Tibial artery (tissue), 4 donors: Measurements from ENCODE around the gene PLA2G4D.

ENCODE experiments used
- DNase-seq, 2 donors: peaks; one replicate each; pipeline ENCODE4 v3.0.0-alpha.2; 2019
- H3K27ac ChIP-seq, 2 donors: fragments of 200-600 bp; sonication (generic) in 1 of 2; 1 replicate in 1 of 2; 2 replicates in 1 of 2; pipeline ENCODE4 v1.5.1; 2018 to 2019; ENCODE audit warnings: mild to moderate bottlenecking in 1 of 2
- H3K27me3 ChIP-seq, 2 donors: fragments of 200-600 bp; sonication (generic) in 1 of 2; one replicate each; pipeline versions ENCODE4 v1.5.1 to v1.6.0; 2016 to 2019
- H3K36me3 ChIP-seq, 3 donors: fragments of 200-600 bp; sonication (generic) in 2 of 3; one replicate each; pipeline ENCODE4 v1.5.1; 2016 to 2019; ENCODE audit warnings: mild to moderate bottlenecking in 2 of 3
- H3K4me1 ChIP-seq, 4 donors: fragments of 200-600 bp; sonication (generic) in 2 of 4; 1 replicate in 3 of 4; 2 replicates in 1 of 4; pipeline ENCODE4 v1.5.1; 2016 to 2019
- H3K4me3 ChIP-seq, 2 donors: fragments of 200-600 bp; sonication (generic) in 1 of 2; 1 replicate in 1 of 2; 2 replicates in 1 of 2; pipeline ENCODE4 v1.5.1; 2018 to 2019; ENCODE audit warnings: mild to moderate bottlenecking in 2 of 2
- H3K9me3 ChIP-seq, 3 donors: fragments of 200-600 bp; sonication (generic) in 1 of 3; one replicate each; pipeline ENCODE4 v1.5.1; 2016 to 2019
- intact Hi-C: fragments of 100-400 bp; cut with DNase I; formaldehyde crosslinking; loops from one replicate; pipeline ENCODE4 v1.15.0; 2023; ENCODE audit warnings: low total_unique reads
- TF ChIP-seq, protein P1 (sequence below), 2 experiments: fragments of 200-600 bp in 1 of 2; fragments of 450-650 bp in 1 of 2; IDR thresholded peaks; one replicate each; pipeline ENCODE4 v1.5.1; 2017 to 2019; ENCODE audit warnings: antibody characterized with exemption in 2 of 2, mild to moderate bottlenecking in 1 of 2, moderate library complexity in 1 of 2

PLA2G4D gene

DNA sequence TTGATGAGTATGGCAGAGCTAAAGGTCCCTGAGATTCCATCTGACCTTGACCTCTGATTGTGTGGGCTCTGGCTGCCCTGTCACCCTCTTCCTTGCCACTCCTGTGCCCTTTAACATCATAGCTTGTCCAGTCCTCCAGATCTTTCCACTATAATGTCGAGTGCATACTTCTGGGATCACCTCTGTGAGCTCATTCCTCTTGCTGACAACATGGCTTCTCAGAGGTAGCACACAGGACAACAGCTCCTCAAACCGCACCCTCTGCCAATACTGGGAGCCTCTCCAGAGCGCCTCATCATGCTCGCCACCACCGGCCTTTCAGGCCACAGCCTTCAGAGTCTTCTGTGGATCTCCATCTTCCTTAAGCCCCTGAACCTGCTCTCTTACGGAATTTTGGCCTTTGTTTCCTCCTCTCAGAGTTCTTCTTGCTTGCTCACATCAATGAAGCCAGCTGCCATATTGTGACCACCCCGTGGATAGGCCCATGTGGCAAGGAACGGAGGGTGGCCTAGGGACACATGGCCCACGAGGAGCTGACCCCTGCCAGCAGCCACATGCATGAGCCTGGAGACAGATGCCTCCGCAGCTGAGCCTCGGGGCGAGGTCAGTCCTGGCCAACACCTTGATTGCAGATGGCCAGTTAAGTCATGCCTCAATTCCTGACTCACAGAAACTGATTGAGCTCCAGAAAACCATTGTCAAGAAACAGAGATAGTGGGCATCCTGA, 31.1 kb downstream of the PLA2G4D start:
- H3K4me3 ChIP-seq: no peak overlapping the region

DNA sequence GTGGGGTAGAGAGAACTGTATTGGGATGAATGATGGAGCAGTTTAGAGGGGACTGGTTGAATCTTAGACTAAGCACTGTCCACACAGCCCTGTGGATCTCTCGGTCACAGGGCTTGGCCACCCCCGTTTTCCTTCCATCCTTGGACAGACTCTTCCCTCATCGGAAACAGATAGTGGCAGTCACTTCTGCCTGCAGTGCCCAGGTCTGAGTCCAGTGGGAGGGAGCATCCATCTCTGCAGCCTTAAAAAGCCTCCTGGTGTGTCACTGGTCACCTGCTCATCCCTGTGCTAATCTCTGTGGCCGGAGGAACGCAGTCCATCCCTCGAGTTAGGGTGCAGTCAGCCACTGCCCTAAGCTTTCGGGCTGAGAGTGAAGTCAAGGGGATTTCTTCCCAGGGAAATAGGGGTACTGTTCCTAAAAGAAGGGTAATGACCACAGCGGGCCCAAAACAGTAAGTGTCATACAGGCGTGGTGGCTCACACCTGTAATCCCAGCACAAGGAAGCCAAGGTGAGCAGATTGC, 32.0 kb downstream of the PLA2G4D start:
- TF ChIP-seq, protein P1, sequence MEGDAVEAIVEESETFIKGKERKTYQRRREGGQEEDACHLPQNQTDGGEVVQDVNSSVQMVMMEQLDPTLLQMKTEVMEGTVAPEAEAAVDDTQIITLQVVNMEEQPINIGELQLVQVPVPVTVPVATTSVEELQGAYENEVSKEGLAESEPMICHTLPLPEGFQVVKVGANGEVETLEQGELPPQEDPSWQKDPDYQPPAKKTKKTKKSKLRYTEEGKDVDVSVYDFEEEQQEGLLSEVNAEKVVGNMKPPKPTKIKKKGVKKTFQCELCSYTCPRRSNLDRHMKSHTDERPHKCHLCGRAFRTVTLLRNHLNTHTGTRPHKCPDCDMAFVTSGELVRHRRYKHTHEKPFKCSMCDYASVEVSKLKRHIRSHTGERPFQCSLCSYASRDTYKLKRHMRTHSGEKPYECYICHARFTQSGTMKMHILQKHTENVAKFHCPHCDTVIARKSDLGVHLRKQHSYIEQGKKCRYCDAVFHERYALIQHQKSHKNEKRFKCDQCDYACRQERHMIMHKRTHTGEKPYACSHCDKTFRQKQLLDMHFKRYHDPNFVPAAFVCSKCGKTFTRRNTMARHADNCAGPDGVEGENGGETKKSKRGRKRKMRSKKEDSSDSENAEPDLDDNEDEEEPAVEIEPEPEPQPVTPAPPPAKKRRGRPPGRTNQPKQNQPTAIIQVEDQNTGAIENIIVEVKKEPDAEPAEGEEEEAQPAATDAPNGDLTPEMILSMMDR (IDR thresholded peaks at IDR 0.05): no peak
- intact Hi-C loops: no loop called here
- H3K27me3 ChIP-seq: peaks cover 0 to 23% of the 10 kb centered on the region in 2 donors
- H3K36me3 ChIP-seq: no peaks in the 10 kb centered on the region
- no peak overlapping the region for H3K4me3 ChIP-seq
- H3K4me1 ChIP-seq: peaks cover 0 to under 1% (median under 1%) of the 10 kb centered on the region in 4 donors
- H3K27ac ChIP-seq: no peak overlapping the region
- DNase-seq: no peak
- peaks cover 0 to 6% (median 0%) of the 10 kb centered on the region in 3 donors for H3K9me3 ChIP-seq

More for the DNA sequence above, 31.1 kb downstream of the PLA2G4D start:
- Histone ChIP-seq H3K27ac (no peak overlapping the region), H3K27me3 (peaks cover 0 to 19% of the 10 kb centered on the region in 2 donors), H3K9me3 (peaks cover 0 to 6% (median 0%) of the 10 kb centered on the region in 3 donors), H3K36me3 (no peaks in the 10 kb centered on the region), H3K4me1 (no peaks in the 10 kb centered on the region)
- DNase-seq: no peak
- intact Hi-C loops: no loop called here
- TF ChIP-seq, protein P1 (IDR thresholded peaks at IDR 0.05): no peak

DNA sequence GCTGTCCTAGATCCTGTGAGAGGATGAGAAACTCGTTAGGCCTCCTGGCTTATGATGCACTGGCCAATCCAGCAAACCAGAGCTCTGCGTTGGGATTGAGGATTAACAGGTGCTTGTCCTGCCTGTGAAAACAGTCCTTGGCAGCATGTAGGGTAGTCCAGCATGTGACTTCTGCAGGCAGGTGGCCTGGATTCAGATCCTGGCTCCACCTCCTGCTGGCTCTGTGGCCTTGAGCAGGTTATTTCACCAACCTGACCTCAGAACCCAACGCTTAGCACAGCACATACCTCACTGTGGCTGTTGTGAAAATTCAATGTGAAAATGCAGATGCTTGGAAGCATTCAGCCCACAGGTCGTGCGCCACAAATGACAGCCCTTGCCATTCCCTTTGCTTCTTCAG, 33.6 kb downstream of the PLA2G4D start:
- Histone ChIP-seq H3K4me3 (no peak overlapping the region), H3K9me3 (no peaks in the 10 kb centered on the region), H3K27ac (no peak overlapping the region), H3K4me1 (peaks cover 0 to 9% (median 4%) of the 10 kb centered on the region in 4 donors), H3K27me3 (peaks cover 0 to 29% of the 10 kb centered on the region in 2 donors), H3K36me3 (no peaks in the 10 kb centered on the region)
- TF ChIP-seq, protein P1 (IDR thresholded peaks at IDR 0.05): no peak
- DNase-seq: no peak
- intact Hi-C loops: no loop called here

DNA sequence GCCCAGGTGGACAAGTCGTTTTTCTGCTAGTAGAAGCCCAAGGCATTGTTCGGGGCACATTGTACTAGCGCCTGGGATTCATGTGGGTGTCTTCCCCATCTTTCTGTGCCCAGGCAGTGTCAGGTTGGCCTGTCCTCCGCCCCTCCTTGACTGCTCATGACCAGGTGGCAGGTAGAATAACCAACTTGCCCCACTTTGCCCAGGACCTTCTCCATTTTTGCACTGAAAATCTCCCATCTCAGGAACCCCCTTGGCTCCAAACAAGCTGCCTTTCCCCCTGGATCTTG, 33.9 kb downstream of the PLA2G4D start:
- TF ChIP-seq, protein P1 (IDR thresholded peaks at IDR 0.05): no peak
- intact Hi-C loops: no loop called here
- H3K27ac ChIP-seq: no peak overlapping the region
- no peaks in the 10 kb centered on the region for H3K9me3 ChIP-seq
- no peaks in the 10 kb centered on the region for H3K36me3 ChIP-seq
- H3K4me3 ChIP-seq: no peak overlapping the region
- no peak for DNase-seq
- H3K4me1 ChIP-seq: peaks cover 0 to 9% (median 4%) of the 10 kb centered on the region in 4 donors
- H3K27me3 ChIP-seq: peaks cover 0 to 28% of the 10 kb centered on the region in 2 donors

DNA sequence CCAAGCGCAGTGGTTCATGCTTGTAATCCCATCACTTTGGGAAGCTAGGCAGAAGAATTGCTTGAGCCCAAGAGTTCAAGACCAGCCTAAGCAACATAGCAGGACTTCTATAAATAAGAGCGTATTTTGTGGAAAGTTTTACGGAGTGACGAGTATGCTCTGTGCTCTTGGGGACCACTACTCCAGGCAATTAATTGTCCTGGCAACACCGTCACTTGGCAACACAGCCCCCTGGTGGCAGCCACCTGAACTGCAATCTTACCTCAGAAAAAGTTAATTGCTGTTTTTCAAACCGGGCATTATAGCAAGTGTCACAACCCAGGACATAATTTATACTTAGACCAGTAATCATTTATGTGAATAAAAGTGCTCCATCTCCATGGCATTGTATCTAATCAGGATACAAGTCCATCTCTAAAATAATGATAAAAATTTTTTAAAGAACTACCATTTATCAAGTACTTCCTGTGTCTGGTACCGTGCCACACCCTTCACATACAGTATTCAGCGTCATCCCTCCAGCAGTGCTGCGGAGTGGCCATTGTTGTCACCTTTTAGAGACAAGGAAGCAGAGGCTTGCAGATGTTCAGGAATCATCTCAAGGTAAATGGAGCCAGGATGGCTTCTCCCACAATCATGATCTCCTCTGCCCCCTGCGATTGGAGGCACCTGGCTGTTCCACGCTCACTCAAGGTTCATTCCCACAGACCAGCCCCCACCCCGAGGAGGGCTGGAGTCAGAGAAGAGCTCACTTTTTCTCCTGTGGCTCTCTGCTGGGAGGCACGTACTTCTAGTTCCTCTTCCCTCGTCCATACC, 34.5 kb downstream of the PLA2G4D start:
- H3K4me1 ChIP-seq: peaks cover 0 to 9% (median 4%) of the 10 kb centered on the region in 4 donors
- TF ChIP-seq, protein P1 (IDR thresholded peaks at IDR 0.05): peak; percentile 78
- DNase-seq: peak in 1 of 2 donors; percentile 49
- intact Hi-C loops: no loop called here
- no peaks in the 10 kb centered on the region for H3K36me3 ChIP-seq
- no peak overlapping the region for H3K27ac ChIP-seq
- H3K4me3 ChIP-seq: no peak overlapping the region
- no peaks in the 10 kb centered on the region for H3K9me3 ChIP-seq
- H3K27me3 ChIP-seq: peaks cover 0 to 23% of the 10 kb centered on the region in 2 donors
